ENCODE measurements around the gene WDR33.
A peak's percentile ranks its signal among the peaks of the same experiment; 100 is the strongest.

Gene WDR33

DNA sequence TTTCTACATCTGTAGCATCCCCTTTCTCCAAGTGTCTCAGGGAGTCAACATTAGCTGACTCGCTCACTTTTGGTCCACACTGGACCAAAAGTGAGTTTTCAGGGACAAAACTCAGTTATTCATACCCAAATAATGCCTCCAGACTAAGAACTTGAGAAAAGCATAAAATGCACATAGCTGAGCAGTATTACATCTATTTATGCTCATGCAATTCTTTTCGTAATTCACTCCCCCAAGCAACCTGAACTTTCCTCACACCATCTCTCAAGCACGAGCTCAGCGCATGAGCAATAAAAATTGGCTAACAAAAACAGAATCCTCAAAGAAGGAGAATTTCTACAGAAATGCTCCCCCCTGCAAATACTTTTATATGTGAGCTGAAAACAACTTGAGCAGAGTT, 92.7 kb downstream of the WDR33 start:
- DNase-seq (ENCODE audit: low read depth) = no peak

DNA sequence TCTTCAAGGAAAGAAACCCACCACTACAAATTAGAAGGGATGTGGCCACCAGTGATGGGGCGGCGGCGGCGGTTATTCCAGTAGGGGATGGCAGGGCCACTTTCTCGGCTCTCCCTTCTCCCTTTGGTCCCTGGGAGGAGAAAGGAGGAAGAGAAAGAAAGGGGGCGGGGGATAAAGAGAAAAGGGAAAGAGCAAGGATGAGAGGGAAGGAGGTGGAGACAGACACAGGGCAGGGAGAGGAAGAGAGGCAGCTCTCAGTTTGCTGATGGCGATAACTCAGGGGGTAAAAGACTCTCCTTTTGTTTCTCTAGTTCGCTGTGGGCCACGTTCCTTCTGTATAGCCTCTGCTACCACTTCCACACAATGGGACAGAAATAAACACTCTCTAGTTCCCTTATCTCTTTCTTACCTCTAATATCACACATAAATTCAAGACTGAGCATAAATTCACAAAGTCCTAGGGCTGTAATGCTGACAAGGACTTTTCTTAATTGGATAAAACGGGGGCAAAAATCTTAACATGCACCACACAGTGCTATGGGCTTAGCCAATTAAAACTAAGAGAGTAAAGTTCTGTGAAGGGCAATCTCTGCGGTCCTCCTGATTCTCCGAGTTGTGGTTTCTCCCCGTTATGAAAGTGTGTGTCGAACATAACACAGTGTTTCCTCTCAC, 95.1 kb downstream of the WDR33 start:
- DNase-seq (ENCODE audit: low read depth) = no peak

DNA sequence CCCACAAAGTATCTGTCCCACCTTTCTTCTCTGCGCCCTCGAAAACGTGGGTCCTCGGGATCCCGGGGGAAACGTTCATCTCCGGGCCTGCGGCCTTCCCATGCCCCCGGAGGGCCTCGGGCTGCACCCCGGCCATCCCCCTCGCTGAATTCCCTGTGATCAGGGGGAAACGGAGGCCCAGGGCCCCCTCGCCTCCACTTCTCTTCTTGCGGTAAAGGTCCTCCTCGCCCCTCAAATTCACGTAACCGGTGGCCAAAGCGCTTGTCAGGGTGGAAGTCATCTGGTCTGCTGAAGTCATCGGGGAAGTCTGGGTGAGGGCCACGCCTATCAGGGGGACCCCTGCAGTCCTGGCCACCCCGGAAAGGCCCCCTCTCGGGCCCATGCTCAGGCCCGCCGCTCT, 97.4 kb downstream of the WDR33 start:
- DNase-seq (ENCODE audit: low read depth) = no peak

DNA sequence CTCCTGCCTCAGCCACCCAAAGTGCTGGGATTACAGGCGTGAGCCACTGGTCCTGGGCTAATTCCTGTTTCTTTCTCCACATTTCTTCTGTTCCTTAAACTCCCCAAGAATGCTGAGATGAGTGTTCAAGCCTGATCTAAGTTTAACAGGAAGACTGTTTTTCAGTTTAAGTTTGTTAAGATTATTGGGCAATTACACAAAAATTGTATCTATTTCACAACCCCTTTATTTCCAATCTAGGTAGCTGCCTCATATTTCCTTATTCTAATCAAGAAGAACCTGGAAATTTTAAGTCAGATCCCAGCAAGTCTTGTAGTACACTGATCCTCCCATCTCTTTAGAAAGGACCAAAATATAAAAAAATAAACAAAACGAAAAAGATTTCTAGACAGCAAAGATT, 98.0 kb downstream of the WDR33 start:
- DNase-seq (ENCODE audit: low read depth) = no peak

DNA sequence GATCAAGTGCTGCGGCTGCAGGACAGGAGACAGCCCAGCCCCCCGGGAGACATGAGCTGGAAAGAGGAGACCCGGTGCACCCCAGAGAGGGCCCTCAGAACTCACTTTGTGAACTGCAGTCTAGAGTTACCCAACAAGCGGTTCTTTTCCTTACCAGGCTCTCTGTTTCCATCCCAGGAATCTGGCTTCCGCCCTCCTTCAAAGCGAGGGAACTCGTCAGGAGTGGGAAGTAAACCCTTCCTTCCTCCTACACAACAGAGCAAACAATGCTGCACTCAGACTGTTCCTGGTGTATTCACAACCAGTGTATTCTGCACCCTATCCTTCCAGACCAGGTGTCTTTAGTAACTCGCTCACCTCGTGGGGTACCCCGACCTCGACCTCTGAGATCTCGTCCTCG, 101.6 kb downstream of the WDR33 start:
- no peak for DNase-seq (ENCODE audit: low read depth)

DNA sequence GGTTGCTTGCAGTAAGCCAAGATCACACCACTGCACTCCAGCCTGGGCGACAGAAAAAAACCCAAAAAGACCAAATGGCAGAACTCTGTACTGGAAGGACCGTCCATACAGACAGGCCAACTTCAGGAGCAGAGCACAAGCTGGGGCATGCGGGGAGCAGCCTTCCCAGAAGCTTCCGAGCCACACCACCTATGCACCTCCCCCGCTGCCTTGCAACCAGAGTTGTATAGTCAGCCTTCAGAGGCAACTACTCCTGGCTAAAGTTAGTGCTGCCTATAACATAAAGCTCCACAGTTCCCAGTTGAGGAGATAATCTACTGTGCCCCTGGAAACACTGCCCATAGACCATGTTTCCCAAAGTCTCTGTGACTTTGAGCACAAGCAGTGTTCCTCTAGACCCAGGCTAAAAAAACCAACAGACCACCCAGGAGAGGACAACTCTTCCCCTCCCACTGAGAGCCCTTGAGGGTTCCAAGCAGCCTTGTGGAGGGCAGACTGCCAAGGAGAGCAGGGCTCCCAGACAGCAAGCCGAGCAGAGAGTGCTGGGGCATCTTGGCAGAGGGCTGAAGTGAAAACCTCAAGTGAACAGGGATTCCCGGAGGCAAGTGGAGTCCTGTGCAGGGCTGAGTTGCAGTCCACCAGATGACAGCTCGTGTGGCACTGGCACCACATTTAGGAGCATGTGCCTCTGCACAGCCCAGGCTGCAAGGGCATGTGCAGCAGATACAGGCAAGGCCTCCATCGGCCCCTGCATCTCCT, 102.9 kb downstream of the WDR33 start:
- no peak for DNase-seq (ENCODE audit: low read depth)

DNA sequence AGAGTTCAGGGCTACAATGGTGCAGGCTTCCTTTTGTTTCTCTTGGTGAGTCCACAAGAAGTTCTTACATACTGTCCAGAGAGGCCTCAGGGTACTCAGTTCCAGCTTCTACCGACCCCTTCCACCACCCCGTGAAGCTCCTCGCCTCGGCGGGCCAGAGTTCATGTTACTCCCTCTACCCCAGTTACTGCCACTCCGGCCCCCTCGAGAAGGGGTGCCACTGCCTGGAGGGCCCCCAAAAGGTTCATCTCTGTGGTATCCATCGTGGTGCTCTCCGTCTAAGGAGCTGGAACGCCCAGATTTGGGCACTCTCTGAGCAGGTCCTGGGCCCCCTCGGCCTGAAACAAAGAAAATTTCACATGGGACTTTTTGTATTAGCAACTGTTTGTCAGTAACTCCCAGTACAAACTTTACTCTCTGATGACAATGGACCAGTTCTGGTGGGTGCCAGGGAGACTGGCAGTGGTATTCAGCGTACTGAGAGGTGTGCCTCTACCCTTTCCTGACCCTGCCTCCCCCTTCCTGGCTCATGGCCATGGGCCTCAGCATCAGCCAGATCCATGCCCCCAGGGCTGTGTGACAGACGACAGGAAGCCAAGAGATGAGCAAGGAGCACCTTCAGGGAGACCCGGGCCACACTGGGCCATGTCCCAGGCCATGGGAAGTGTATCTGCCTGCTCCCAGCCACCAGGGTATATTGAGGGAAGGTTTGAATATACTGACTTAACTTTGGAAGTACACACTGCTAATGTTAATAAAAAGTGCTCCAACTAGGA, 104.6 kb downstream of the WDR33 start:
- no peak for DNase-seq (ENCODE audit: low read depth)

DNA sequence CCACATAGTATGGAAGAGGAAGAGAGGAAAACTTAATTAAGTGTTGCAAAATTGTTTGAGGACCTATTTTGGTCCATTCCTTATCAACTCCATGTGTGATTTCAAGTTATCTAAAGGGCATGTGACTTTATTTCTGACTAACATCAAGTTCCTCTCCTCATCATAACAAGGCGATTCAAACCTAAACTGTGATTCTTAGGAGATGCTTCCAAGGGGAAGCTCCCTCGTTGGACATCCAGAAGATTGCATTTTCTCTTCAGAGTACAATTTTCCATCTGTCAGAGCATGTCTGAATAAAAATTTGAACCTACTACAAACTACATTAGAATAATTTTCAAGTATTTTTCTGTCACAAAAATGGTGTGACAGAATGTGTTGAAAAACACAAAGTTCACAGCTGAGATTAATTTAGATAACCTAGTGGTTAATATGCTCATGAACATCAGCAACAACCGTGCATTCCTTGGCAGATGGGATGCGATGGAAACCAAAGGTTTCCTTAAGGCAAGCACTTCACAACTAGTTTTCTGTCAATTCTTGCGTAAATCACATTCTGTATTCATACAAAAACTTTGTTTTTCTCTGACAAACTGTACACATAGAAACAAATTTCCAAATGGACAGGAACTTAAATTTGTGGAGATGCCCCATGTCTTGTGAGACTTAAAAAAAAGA, 105.4 kb downstream of the WDR33 start:
- no peak for DNase-seq (ENCODE audit: low read depth)

DNA sequence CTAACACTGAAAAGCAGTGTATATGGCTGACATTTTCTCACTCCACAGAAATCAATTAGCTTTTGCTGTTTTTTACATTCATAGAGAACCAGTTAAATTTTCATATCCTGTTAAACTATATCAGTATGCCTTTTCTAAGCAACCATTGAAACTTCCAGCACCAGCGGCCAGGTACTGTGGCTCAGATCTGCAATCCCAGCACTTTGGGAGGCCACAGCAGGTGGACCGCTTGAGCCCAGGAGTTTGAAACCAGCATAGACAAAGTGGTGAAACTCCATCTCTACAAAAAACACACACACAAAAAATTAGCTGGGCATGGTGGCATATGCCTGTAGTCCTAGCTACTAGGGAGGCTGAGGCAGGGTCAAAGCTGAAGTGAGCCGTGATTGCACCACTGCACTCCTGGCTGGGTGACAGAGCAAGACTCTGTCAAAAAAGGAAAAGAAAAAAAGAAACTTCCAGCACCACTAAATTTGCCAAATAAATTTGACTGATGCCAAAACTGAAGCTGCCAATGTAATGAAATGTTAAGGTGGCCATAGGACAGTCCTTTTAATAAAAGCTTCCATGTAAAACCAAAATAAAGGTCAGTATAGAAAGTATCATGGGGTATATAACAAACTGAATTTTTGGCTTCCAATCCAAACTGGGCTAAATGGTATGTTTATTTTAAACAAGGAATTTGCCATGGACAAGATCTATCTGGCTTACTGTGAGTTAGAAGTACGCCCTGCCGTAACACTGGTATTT, 106.2 kb downstream of the WDR33 start:
- DNase-seq (ENCODE audit: low read depth) = no peak

DNA sequence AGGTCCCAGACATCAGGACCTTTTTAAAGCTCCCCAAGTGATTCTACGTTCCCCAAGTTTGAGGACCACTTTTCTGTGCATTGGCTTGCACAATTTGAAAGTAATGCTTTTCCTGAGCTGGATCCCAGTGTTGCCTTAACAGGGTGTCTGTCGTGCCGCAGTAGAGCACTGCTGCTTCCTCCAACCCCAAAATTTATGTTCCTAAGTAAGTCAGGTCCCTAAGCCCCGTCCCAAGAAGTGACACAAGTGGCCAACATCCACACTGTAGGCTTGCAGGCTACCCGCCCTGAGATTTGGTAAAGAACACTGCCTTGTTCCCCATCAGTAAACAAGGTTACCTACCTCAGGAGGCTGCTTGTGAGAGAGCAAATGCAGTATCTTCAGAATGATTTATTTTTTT, 107.7 kb downstream of the WDR33 start:
- DNase-seq (ENCODE audit: low read depth) = no peak

DNA sequence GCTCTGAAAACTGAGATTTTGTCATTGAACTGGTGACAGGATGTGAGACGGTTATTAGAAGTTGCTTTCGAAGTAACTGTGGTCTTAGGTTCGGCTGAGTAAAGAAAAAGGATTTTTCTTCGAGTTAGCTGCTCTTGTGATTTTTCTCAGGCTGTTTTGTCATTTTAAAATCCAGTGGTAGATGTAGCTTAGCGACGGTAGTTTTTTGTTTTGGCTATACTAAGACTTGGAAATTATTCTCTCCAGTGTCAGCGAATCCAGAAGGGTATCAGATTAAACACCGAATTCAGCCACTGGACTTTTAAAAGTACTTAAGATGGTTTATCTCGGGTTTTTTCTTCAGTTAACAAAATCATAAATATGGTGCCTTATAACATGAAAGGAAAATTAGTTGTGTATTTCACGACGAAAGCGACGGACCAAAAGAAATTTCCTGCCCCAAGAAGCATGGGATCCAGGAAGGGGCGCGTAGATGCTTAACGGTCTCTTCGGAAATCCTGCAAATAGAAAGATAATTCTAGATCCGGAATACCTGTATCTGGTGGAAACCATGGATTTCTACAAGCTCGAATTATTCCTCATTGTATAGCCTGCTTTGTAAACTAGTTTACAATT, 108.5 kb downstream of the WDR33 start:
- no peak for DNase-seq (ENCODE audit: low read depth)

DNA sequence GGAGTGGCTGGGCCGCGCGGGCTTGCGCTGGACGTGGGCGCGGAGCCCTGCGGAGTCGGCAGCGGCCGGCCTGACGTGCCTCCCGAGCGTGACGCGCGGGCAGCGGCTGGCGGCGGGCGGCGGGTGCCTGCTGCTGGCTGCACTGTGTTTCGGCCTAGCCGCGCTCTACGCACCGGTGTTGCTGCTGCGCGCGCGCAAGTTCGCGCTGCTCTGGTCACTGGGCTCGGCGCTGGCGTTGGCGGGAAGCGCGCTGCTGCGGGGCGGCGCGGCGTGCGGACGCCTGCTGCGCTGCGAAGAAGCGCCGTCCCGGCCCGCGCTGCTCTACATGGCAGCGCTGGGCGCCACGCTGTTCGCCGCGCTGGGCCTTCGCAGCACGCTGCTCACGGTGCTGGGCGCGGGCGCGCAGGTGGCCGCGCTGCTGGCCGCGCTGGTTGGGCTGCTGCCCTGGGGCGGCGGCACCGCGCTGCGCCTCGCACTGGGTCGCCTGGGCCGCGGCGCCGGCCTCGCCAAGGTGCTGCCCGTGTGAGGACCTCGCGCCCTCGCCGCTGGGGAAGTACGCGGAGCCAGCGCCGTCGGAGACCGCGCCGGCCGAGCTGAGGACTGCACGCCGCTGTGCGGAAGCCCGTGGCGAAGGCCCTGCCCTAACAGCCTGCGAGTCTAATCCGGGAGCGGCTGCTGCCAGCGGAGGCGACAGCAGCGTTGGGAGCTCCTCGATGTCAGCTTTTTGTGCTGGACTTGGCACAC, 109.1 kb downstream of the WDR33 start:
- peak; percentile 37 for DNase-seq (ENCODE audit: low read depth)

DNA sequence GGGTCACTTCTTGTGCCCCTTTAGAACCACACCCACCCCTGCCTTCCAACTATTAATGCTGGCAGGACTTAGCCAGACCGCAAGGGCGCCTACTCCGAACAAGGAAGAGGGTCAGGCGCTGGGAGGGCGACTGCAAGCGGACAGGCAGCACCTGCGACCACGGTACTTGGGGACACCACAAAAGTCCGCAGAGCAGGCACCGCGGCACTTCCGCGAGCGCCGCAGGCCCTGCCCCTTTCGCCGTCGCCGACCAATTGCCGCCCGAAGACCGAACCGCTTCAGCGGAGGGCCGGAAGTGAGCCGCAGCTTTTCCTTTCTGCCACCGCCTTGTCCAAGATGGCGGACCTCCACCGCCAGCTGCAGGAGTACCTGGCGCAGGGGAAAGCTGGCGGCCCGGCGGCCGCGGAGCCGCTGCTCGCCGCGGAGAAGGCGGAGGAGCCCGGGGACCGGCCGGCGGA, 109.7 kb downstream of the WDR33 start, which contains the start of gene SFT2D3:
Gene SFT2D3 (plus strand): TSS at position 305 of the 458 bp plus-strand sequence. CDS start 32 bp downstream, at position 337.
- DNase-seq (ENCODE audit: low read depth) = peak; percentile 76

DNA sequence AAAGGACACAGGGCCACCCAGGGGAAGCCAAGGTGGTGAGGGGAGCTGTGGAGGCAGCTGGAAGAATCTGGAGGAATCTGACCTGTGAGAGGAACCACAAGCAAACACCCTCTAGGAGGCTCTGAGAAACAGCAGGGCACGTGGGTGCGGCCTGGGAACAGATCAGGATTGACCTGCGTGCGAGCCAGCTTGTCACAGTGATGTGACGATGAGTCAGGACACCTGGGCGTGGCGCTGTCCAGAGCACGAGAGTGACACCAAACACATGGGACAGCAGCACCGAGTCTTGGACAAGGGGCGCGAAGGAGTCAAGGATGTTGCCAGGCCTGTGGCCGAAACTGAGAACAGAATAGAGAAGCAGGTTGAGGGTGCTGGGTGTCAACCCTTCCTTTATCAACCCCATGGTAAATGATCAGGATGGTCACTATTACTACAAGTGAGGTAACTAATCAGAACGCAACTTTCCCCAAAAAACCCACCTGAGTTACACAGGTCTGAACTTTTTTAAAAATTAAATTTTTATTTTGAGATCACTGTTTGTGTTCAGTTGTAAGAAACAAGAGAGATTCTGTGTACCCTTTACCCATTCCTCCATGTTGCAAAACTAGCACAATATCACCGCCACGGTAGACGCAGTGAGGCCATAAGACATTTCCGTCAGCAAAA, 110.3 kb downstream of the WDR33 start:
- DNase-seq (ENCODE audit: low read depth) = no peak

DNA sequence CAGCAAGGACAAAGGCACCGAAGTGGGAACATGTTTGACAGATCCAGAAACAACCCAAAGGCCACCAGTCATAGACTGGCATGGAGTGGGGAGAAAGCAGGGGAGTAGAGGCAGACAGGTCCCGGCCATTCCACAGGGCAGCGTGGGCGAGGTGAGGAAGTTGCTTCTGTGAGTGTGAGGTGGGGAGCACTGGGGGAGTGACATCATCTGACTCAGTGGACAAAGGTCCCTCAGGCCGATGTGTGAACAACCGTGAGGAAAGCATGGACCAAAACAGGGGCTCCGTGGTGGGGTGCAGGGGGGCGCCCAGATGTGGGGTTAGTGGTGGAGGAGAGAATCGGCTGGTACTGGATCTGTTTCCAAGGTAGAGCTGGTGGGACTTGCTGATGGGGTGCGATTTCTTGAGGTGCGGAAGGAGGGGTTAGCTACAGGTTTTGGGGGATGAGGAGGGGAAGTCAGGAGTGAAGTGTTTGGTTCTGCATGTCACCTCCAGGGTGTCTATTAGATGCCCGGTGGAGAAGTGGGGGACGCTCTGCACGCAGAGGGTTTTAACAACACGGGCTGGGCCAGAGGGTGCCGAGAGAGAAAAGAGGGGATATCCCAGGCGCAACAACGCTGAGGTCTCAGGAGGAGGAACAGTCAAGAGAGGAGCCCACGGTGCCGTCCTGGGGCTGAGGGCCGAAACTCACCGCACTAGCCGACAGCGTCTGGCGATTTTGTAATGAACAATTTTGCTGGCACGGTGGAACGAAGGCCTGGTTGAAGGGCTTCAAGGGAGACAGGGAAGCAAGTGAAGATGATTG, 112.2 kb downstream of the WDR33 start:
- no peak for DNase-seq (ENCODE audit: low read depth)

DNA sequence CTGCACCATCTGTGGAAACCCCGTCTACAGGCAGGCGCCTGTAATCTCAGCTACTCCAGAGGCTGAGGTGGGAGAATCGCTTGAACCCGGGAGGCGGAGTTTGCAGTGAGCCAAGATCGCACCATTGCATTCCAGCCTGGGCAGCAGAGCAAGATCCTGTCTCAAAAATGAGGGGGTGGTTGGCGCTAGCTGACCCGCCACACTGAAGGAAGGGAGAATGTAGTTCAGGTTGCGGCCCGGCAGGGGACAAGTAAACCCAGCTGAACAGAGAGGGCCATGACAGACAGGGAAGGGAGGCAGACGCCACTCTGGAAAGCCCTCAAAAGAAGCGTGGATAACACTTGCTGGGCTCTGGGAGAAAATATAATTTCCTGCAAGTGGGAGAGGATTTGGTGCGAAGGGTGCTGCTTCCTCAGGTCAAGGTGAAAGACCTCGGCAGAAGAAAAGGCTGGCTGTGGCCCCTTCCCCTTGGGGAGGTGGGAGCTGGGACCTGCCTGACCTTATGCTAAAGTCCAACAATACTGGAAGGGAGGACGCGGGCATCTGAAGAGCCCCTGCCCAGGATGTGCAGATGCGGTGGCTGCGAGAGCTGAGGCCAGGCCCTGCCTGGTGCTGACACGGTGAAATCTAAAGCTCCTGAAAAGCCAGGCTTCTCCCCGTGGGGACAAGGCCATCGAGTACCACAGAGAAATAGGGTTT, 113.3 kb downstream of the WDR33 start:
- no peak for DNase-seq (ENCODE audit: low read depth)

DNA sequence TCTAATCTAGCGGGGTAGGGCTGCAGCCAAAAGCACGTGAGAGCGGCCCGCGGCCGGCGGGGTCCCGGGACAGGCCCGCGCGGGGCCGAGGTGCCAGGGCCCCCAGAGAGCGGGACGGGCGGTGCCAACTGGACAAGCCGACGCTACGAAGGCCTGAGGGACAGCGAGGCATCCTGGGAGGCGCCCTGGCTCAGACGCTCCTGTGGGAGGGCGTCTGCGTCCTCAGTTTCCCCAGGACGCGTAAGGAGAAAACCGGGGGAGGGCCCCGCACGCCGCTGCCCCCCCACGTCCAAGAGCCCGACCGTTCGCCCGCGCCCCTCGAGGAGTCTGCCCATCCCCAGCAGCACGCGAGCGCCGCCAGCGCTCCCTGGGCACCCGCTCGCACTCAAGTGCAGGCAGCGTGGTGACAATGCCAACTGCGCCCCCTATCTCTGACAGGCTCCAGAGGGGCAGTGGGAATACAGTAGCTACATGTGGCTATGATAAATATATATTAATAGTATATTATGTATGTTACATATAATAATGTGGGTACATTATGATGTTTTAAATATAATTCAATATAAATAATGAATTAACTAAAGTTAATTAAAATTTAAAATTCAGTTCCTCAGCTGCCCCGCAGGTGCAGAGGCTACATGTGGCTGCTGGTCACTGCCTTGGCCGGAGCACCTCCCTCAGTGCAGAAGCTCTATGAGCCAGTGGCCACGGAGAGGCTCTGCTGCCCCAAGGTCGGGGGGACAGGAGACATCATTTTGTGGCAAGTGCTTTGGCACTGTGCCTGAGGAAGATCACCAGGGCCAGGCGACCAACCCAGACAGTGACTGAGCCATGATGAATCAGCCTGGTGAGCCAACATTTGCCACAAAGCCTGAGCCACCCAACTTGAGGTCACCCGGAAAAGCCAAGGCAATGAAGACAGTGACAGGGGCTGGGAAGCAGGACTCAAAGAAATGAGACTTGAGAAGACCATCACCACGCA, 115.2 kb downstream of the WDR33 start:
- DNase-seq (ENCODE audit: low read depth) = no peak

All from GM04504 (cell line).